ENCODE data around the gene HDDC2.

GRCh38 chr6:125252891-125253290 lies 48.9 kb downstream of the HDDC2 start:
- TF ChIP-seq, protein P1, sequence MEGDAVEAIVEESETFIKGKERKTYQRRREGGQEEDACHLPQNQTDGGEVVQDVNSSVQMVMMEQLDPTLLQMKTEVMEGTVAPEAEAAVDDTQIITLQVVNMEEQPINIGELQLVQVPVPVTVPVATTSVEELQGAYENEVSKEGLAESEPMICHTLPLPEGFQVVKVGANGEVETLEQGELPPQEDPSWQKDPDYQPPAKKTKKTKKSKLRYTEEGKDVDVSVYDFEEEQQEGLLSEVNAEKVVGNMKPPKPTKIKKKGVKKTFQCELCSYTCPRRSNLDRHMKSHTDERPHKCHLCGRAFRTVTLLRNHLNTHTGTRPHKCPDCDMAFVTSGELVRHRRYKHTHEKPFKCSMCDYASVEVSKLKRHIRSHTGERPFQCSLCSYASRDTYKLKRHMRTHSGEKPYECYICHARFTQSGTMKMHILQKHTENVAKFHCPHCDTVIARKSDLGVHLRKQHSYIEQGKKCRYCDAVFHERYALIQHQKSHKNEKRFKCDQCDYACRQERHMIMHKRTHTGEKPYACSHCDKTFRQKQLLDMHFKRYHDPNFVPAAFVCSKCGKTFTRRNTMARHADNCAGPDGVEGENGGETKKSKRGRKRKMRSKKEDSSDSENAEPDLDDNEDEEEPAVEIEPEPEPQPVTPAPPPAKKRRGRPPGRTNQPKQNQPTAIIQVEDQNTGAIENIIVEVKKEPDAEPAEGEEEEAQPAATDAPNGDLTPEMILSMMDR (IDR thresholded peaks at IDR 0.05; ENCODE audit: poor library complexity), result no peak
- no peak for TF ChIP-seq EZH2 (IDR thresholded peaks at IDR 0.05; ENCODE audit: borderline replicate concordance)
- TF ChIP-seq EZH2phosphoT487 (IDR thresholded peaks at IDR 0.05; ENCODE audit: low read depth, severe bottlenecking, unreplicated experiment), result no peak
